UCSD-AML1 (cell line): Measurements from ENCODE around the gene ABCA7.

Experiments used
- DNase-seq: peaks from one replicate; lab custom pipeline; 2025; ENCODE audit not compliant: unreplicated experiment; lab: John Stamatoyannopoulos, UW

Gene ABCA7

GRCh38 chr19:1070931-1071791, 31.3 kb downstream of the ABCA7 start:
- no peak for DNase-seq

GRCh38 chr19:1072371-1073015, 32.6 kb downstream of the ABCA7 start:
- no peak for DNase-seq

GRCh38 chr19:1073063-1073955, 33.4 kb downstream of the ABCA7 start:
- no peak for DNase-seq

- DNase-seq = no peak
Measured at GRCh38 chr19:1073956-1074517, 34.1 kb downstream of the ABCA7 start.

GRCh38 chr19:1074544-1075283, 34.8 kb downstream of the ABCA7 start:
- DNase-seq = peak; percentile 86

- no peak for DNase-seq
Measured at GRCh38 chr19:1076046-1076386, 36.1 kb downstream of the ABCA7 start.

DNA sequence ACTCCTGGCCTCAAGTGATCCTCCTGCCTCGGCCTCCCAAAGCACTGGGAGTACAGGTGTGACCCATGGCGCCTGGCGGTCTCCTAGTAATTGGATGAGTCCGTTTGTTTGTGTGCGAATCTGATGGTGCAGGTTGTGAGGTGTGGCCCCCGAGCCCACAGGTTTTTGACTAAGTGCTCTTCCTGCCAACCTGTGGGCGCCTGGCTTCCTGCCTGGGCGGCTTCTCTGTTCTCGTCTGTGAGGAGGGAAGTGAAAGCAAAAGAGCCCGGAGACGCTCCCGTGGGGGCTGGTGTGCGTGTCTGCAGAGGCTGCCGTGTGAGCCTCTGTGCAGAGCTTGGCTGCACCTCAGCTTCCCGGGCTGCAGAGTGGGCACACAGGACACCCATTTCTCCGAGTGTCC, 37.0 kb downstream of the ABCA7 start:
- peak; percentile 69 for DNase-seq

DNA sequence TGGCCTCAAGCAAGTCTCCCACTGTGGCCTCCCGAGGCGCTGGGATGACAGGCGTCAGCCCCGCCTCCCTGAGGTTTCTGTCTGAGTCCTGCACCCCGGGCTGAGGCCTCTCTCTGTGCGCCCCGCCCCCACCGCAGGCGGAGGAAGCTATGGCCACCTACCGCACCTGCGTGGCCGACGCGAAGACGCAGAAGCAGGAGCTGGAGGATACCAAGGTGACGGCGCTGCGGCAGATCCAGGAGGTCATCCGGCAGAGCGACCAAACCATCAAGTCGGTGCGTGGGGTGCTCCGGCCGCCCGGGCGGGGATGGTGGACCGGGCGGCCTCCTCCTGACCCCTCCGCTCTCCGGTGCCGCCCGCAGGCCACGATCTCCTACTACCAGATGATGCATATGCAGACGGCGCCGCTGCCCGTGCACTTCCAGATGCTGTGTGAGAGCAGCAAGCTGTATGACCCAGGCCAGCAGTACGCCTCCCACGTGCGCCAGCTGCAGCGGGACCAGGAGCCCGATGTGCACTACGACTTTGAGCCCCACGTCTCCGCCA, 39.7 kb downstream of the ABCA7 start:
- DNase-seq = no peak

DNA sequence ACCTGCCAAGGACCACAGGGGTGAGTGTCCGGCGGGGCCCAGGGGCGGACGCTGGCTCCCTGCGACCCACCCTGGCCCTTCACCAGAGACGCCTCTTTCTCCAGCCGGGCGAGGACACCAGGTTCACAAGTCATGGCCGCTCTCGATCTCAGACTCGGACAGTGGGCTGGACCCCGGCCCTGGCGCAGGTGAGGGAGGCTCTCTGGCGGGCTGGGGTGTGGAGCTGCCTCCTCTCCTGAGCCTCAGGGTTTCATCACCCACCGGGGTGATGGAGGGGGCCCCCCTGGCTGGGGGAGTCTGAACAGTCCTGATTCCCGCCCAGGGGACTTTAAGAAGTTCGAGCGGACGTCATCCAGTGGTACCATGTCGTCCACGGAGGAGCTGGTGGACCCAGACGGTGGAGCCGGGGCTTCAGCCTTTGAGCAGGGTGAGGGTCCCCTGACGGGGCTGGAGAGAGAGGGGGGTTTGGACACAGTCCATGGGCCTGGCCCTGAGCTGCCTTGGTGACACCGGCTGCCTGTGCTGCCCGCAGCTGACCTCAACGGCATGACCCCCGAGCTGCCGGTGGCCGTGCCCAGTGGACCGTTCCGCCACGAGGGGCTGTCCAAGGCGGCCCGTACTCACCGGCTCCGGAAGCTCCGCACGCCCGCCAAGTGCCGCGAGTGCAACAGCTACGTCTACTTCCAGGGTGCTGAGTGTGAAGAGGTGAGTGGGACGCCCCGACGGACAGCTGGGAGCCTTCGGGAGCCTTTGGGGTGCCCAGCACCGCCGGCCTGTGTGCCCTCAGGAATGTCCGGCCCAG, 40.7 kb downstream of the ABCA7 start:
- no peak for DNase-seq

- no peak for DNase-seq
Measured at GRCh38 chr19:1081301-1082164, 41.6 kb downstream of the ABCA7 start.

- DNase-seq = no peak
Measured at GRCh38 chr19:1082165-1082927, 42.4 kb downstream of the ABCA7 start.

- no peak for DNase-seq
Measured at GRCh38 chr19:1082928-1083816, 43.3 kb downstream of the ABCA7 start.

DNA sequence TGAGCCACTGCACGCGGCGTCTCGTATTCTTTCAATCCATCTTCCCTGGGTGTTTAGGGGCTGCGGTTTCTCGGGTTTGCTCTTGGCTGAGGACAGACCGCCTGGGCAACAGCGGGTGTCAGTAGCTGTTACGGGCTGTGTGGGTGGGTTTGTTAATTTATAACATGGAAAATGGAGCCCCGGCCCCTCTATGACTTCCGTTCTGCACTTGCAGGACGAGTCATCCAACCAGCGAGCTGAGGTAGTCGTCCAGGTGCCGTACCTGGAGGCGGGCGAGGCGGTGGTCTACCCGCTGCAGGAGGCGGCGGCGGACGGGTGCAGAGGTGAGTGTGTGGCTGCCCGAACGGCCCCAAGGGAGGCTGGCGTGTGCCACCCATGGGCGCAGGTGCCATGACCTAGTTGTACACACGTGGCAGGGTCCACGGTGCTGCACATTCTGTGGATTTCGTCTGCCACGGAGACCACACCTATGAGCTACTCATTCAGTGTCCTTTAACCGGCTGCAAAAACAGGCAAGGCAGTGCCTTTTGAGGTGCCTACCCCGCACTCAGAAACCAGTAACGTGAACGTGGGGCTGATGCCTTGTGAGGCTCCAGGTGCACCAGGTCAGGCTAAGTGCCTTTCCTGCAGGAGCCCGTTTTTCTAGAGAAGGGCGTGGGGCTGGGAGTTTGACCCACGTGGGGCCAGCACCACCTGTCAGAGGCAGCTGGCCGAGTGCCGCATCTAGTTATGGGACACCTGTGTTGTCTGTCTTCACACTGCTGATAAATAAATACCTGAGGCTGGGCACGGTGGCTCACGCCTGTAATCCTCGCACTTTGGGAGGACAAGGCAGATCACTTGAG, 44.3 kb downstream of the ABCA7 start:
- DNase-seq = no peak

DNA sequence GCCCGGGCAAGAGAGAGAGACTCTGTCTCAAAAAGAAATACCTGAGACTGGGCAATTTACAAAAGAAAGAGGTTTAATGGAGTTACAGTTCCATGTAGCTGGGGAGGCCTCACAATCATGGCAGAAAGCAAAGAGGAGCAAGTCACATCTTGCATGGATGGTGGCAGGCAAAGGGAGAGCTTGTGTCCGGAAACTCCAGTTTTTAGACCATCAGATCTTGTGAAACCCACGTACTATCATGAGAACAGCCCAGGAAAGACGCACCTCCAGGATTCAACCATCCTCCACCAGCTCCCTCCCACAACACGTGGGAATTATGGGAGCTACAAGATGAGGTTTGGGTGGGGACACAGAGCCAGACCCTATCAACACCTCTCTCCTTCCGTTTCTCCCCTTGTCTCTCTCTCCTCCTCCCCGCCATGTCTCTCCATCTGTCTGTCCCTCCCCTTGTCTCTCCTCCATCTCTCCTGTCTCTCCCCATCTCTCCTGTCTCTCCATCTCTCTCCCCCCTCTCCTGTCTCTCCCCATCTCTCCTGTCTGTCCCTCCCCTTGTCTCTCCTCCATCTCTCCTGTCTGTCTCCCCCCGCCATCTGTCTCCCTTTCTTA, 45.2 kb downstream of the ABCA7 start:
- no peak for DNase-seq

- DNase-seq = no peak
Measured at GRCh38 chr19:1085676-1086442, 46.0 kb downstream of the ABCA7 start.
